Limb (tissue), 2 donors: Measurements from ENCODE around the gene STYXL1.

Experiments used
- DNase-seq, 2 donors: peaks; one replicate each; pipeline ENCODE4 v3.0.0-alpha.2; 2016; ENCODE audit errors: extremely low spot score in 2 of 2

Gene STYXL1

GRCh38 chr7:75981453-75982305, 66.1 kb downstream of the STYXL1 start:
- no peak for DNase-seq

- no peak for DNase-seq
These were observed 66.7 kb downstream of the STYXL1 start for GRCh38 chr7:75981203-75981452.

GRCh38 chr7:75980430-75981202, 67.2 kb downstream of the STYXL1 start:
- DNase-seq: no peak

GRCh38 chr7:75979759-75980429, 67.9 kb downstream of the STYXL1 start:
- no peak for DNase-seq

- DNase-seq: peak; percentile 66 to 83
These were observed 70.1 kb downstream of the STYXL1 start for GRCh38 chr7:75977743-75978142.

GRCh38 chr7:75971961-75972763, 75.6 kb downstream of the STYXL1 start:
- DNase-seq: peak in 1 of 2 donors; percentile 36

- no peak for DNase-seq
These were observed 76.4 kb downstream of the STYXL1 start for GRCh38 chr7:75971309-75971960.

GRCh38 chr7:75969704-75970498, 77.9 kb downstream of the STYXL1 start:
- no peak for DNase-seq

GRCh38 chr7:75969182-75969581, 78.6 kb downstream of the STYXL1 start:
- no peak for DNase-seq

GRCh38 chr7:75968561-75969001, 79.2 kb downstream of the STYXL1 start:
- DNase-seq: no peak

GRCh38 chr7:75968012-75968411, 79.8 kb downstream of the STYXL1 start:
- DNase-seq: no peak

- DNase-seq: peak; percentile 22 to 52
These were observed 80.3 kb downstream of the STYXL1 start for GRCh38 chr7:75967487-75967997.

- no peak for DNase-seq
These were observed 80.7 kb downstream of the STYXL1 start for GRCh38 chr7:75967055-75967454.

- DNase-seq: peak; percentile 51 to 63
These were observed 81.4 kb downstream of the STYXL1 start for GRCh38 chr7:75966190-75966961.

GRCh38 chr7:75965617-75966016, 82.2 kb downstream of the STYXL1 start:
- no peak for DNase-seq

- peak in 1 of 2 donors; percentile 32 for DNase-seq
These were observed 84.3 kb downstream of the STYXL1 start for GRCh38 chr7:75963381-75963995.

- DNase-seq: no peak
These were observed 85.0 kb downstream of the STYXL1 start for GRCh38 chr7:75962607-75963380.

GRCh38 chr7:75961218-75961617, 86.6 kb downstream of the STYXL1 start:
- DNase-seq: no peak
